ENCODE measurements around the gene EMC10.

- no peak for TF ChIP-seq EZH2 (IDR thresholded peaks at IDR 0.05)
- TF ChIP-seq POLR2AphosphoS5 (IDR thresholded peaks at IDR 0.05; ENCODE audit: borderline replicate concordance, low read depth, low read length), result no peak
These were observed 8.7 kb upstream of the EMC10 start for GRCh38 chr19:50467566-50467965.
